Neuronal stem cell (in vitro differentiated cells): Measurements from ENCODE around the gene FTSJ3.

Source experiments
- DNase-seq: peaks from one replicate; pipeline ENCODE4 v3.0.0-alpha.2; 2013; ENCODE audit warnings: low spot score
- H2AFZ ChIP-seq: one replicate; pipeline ENCODE4 v1.6.1; 2013; ENCODE audit warnings: mild to moderate bottlenecking, low read length, inconsistent platforms
- H2AK5ac ChIP-seq: 2 replicates; pipeline ENCODE4 v1.6.1; 2013; ENCODE audit warnings: low read depth, mild to moderate bottlenecking, inconsistent platforms, low read length, moderate library complexity, mixed read lengths
- H2BK120ac ChIP-seq: 2 replicates; pipeline ENCODE4 v1.6.1; 2013; ENCODE audit warnings: low read depth, mild to moderate bottlenecking, inconsistent platforms, low read length, moderate library complexity, mixed read lengths
- H2BK12ac ChIP-seq: one replicate; pipeline ENCODE4 v1.6.1; 2013; ENCODE audit warnings: low read length, inconsistent platforms
- H2BK15ac ChIP-seq: 2 replicates; pipeline ENCODE4 v1.6.1; 2013; ENCODE audit warnings: mild to moderate bottlenecking, low read length, inconsistent platforms, mixed read lengths
- H2BK5ac ChIP-seq: one replicate; pipeline ENCODE4 v1.6.1; 2013; ENCODE audit warnings: inconsistent platforms, mild to moderate bottlenecking, low read length, moderate library complexity
- H3K14ac ChIP-seq: one replicate; pipeline ENCODE4 v1.6.1; 2013; ENCODE audit warnings: low read length, inconsistent platforms
- H3K18ac ChIP-seq: 2 replicates; pipeline ENCODE4 v1.6.1; 2013; ENCODE audit warnings: low read length, inconsistent platforms
- H3K23ac ChIP-seq: 2 replicates; pipeline ENCODE4 v1.6.1; 2013; ENCODE audit warnings: low read depth, mild to moderate bottlenecking, mixed read lengths, low read length, inconsistent platforms; ENCODE audit not compliant: poor library complexity
- H3K27ac ChIP-seq: replicated peaks from 3 replicates; pipeline ENCODE4 v1.5.1; 2013; ENCODE audit warnings: low read length, inconsistent platforms
- H3K27me3 ChIP-seq, 3 experiments: 2 replicates each; pipeline ENCODE4 v1.6.1; 2013; ENCODE audit warnings: low read length in 3 of 3, mild to moderate bottlenecking in 2 of 3, inconsistent platforms in 1 of 3, low read depth in 1 of 3, mixed read lengths in 1 of 3, moderate library complexity in 1 of 3; ENCODE audit not compliant: control insufficient read depth in 3 of 3, insufficient read depth in 3 of 3
- H3K36me3 ChIP-seq, 2 donors: replicated peaks in 1 of 2; 2 replicates each; pipeline ENCODE4 v1.6.1; 2013; ENCODE audit warnings: low read length in 2 of 2; ENCODE audit not compliant: control insufficient read depth in 2 of 2, insufficient read depth in 2 of 2
- H3K4ac ChIP-seq: 2 replicates; pipeline ENCODE4 v1.6.1; 2013; ENCODE audit warnings: inconsistent platforms, mild to moderate bottlenecking, low read length, moderate library complexity
- H3K4me1 ChIP-seq, 2 donors: 1 replicate in 1 of 2; 2 replicates in 1 of 2; pipeline ENCODE4 v1.6.1; 2013; ENCODE audit warnings: low read length in 2 of 2, low read depth in 1 of 2; ENCODE audit not compliant: control insufficient read depth in 2 of 2, insufficient read depth in 1 of 2
- H3K4me2 ChIP-seq: one replicate; pipeline ENCODE4 v1.6.1; 2013; ENCODE audit warnings: mild to moderate bottlenecking, low read length, inconsistent platforms; ENCODE audit not compliant: insufficient read depth, poor library complexity, severe bottlenecking
- H3K4me3 ChIP-seq, 2 donors: 2 replicates each; pipeline ENCODE4 v1.5.1; 2013; ENCODE audit warnings: low read length in 2 of 2, mild to moderate bottlenecking in 2 of 2, inconsistent platforms in 1 of 2, moderate library complexity in 1 of 2
- H3K79me1 ChIP-seq: one replicate; pipeline ENCODE4 v1.6.1; 2013; ENCODE audit warnings: low read depth, mild to moderate bottlenecking, inconsistent platforms, low read length, moderate library complexity
- H3K9ac ChIP-seq: one replicate; pipeline ENCODE4 v1.6.1; 2013; ENCODE audit warnings: mild to moderate bottlenecking, low read depth, low read length, inconsistent platforms; ENCODE audit not compliant: poor library complexity
- H3K9me3 ChIP-seq, 2 donors: replicated peaks in 1 of 2; 2 replicates each; pipeline versions ENCODE3 to v1.6.1; 2013; ENCODE audit warnings: low read length in 2 of 2, mild to moderate bottlenecking in 2 of 2, inconsistent platforms in 1 of 2, low read depth in 1 of 2, mixed read lengths in 1 of 2, moderate library complexity in 1 of 2; ENCODE audit not compliant: control insufficient read depth in 2 of 2, insufficient read depth in 1 of 2
- H4K8ac ChIP-seq: one replicate; pipeline ENCODE4 v1.6.1; 2013; ENCODE audit warnings: low read depth, mild to moderate bottlenecking, inconsistent platforms, low read length, moderate library complexity
- H4K91ac ChIP-seq: one replicate; pipeline ENCODE4 v1.6.1; 2013; ENCODE audit warnings: low read length, low read depth, mild to moderate bottlenecking, inconsistent platforms; ENCODE audit not compliant: poor library complexity
- WGBS, 2 donors: extraction: QIAGEN DNeasy Blood & Tissue Kit; methylation state at CpG; one replicate each; pipeline ENCODE4 v1.1.7; 2013; ENCODE audit warnings: missing lambda C conversion rate in 2 of 2, mixed read lengths in 1 of 2; ENCODE audit not compliant: insufficient read length in 2 of 2, insufficient replicate concordance in 1 of 2; ENCODE audit errors: extremely low coverage in 2 of 2; 5-methylcytosine and 5-hydroxymethylcytosine counted together

Gene FTSJ3

GRCh38 chr17:63842540-63843386 lies 15.3 kb upstream of the FTSJ3 start, which contains the start of gene SMARCD2:
Gene SMARCD2, minus strand, starts transcription at chr17:63842685. Its CDS starts 11 bp downstream, at chr17:63842674.
- Histone ChIP-seq H3K36me3 (peaks cover 0 to 5% of the 10 kb centered on the region in 2 donors), H3K4me3 (peak within 1 kb of the TSS; percentile 61 to 89), H2BK15ac (no peak within 1 kb of the TSS), H2BK120ac (no peak within 1 kb of the TSS), H2AK5ac (no peak within 1 kb of the TSS), H3K14ac (peak within 1 kb of the TSS; percentile 94), H3K9me3 (peaks cover 0 to under 1% of the 10 kb centered on the region in 2 donors), H4K8ac (no peak within 1 kb of the TSS), H3K18ac (peak within 1 kb of the TSS; percentile 97), H3K27me3 (no peaks in the 10 kb centered on the region), H3K4me1 (peaks cover 11 to 13% of the 10 kb centered on the region in 2 donors), H4K91ac (no peak within 1 kb of the TSS), H2BK5ac (peak within 1 kb of the TSS; percentile 79), H3K79me1 (peaks cover 6% of the 10 kb centered on the region), H3K9ac (peak within 1 kb of the TSS; percentile 92), H3K4ac (no peak within 1 kb of the TSS), H2BK12ac (no peak within 1 kb of the TSS), H2AFZ (peak within 1 kb of the TSS; percentile 95), H3K27ac (peak within 1 kb of the TSS; percentile 86), H3K4me2 (peak within 1 kb of the TSS; percentile 72), H3K23ac (peak within 1 kb of the TSS; percentile 28)
- WGBS, 2 donors, result no CpG with 5 or more reads among the region's 92 CpGs
- peak; percentile 99 for DNase-seq

- peak overlapping the region; percentile 79 for H2BK5ac ChIP-seq
- no CpG with 5 or more reads among the region's 36 CpGs for WGBS, 2 donors
- H3K79me1 ChIP-seq, result peaks cover 6% of the 10 kb centered on the region
- H3K4me1 ChIP-seq, result peaks cover 11 to 13% of the 10 kb centered on the region in 2 donors
- peak overlapping the region; percentile 95 for H2AFZ ChIP-seq
- no peaks in the 10 kb centered on the region for H3K27me3 ChIP-seq
- H2BK15ac ChIP-seq, result no peak overlapping the region
- peak overlapping the region; percentile 72 for H3K4me2 ChIP-seq
- peak overlapping the region; percentile 28 for H3K23ac ChIP-seq
- H3K9ac ChIP-seq, result peak overlapping the region; percentile 92
- no peaks in the 10 kb centered on the region for H3K9me3 ChIP-seq
- peak overlapping the region; percentile 61 to 89 for H3K4me3 ChIP-seq
- no peak overlapping the region for H4K91ac ChIP-seq
- peak overlapping the region; percentile 97 for H3K18ac ChIP-seq
- H3K36me3 ChIP-seq, result peaks cover 1 to 11% of the 10 kb centered on the region in 2 donors
- H3K27ac ChIP-seq, result peak overlapping the region; percentile 86
- H3K14ac ChIP-seq, result peak overlapping the region; percentile 94
- H4K8ac ChIP-seq, result no peak overlapping the region
- H3K4ac ChIP-seq, result no peak overlapping the region
- no peak overlapping the region for H2BK120ac ChIP-seq
- no peak overlapping the region for H2AK5ac ChIP-seq
- DNase-seq, result no peak
- no peak overlapping the region for H2BK12ac ChIP-seq
Observed at GRCh38 chr17:63842173-63842539, 14.7 kb upstream of the FTSJ3 start.

- Histone ChIP-seq H3K4me3 (peak overlapping the region; percentile 61 to 89), H3K79me1 (peaks cover 6% of the 10 kb centered on the region), H3K27ac (peak overlapping the region; percentile 86), H3K18ac (peak overlapping the region; percentile 97), H3K9ac (peak overlapping the region; percentile 92), H3K4ac (no peak overlapping the region), H4K8ac (no peak overlapping the region), H4K91ac (no peak overlapping the region), H2BK15ac (no peak overlapping the region), H3K9me3 (no peaks in the 10 kb centered on the region), H3K23ac (peak overlapping the region; percentile 28), H2BK5ac (peak overlapping the region; percentile 79), H3K27me3 (no peaks in the 10 kb centered on the region), H2AFZ (peak overlapping the region; percentile 95), H2AK5ac (no peak overlapping the region), H3K4me2 (peak overlapping the region; percentile 72), H3K14ac (peak overlapping the region; percentile 94), H3K36me3 (peaks cover 4 to 17% of the 10 kb centered on the region in 2 donors), H2BK12ac (no peak overlapping the region), H3K4me1 (peaks cover 11 to 13% of the 10 kb centered on the region in 2 donors), H2BK120ac (no peak overlapping the region)
- peak; percentile 31 for DNase-seq
- no CpG with 5 or more reads among the region's 26 CpGs for WGBS, 2 donors
Observed at GRCh38 chr17:63841350-63842172, 14.1 kb upstream of the FTSJ3 start.
